ENCODE results near the gene GUCY2D. TPM values are rescaled to one million over a fixed set of nuclear protein-coding genes. Genes with fewer than 3 reads are reported as not detected.

The GUCY2D gene
- total and polyA plus RNA-seq, 5 donors, result 0.09 to 0.85 (median 0.27) TPM; not detected in 1

DNA sequence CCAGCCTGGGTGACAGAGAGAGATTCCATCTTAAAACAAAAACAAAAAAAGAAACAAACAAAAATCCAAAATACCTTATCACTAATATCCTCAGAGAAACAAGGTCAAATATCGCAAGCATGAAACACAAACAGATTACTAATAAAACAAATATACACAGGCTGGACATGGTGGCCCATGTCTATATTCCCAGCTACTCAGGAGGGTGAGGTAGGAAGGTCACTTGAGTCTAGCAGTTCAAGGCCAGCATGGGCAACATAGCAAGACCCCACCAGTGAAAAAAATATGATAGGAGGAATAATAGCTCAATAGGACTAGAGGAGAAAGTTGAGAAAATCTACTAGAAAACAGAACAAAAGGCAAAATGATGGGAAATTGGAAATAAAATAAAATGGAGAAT is 29.5 kb downstream of the GUCY2D start:
- H3K27me3 ChIP-seq (ENCODE audit: control insufficient read depth, insufficient read depth), result no peaks in the 10 kb centered on the region
- H3K4me3 ChIP-seq (ENCODE audit: low read length), result no peak overlapping the region
- intact Hi-C loops (cut with DNase I), result no loop called here
- H3K27ac ChIP-seq (ENCODE audit: low read length), result no peak overlapping the region
- H3K9me3 ChIP-seq (ENCODE audit: control insufficient read depth, low read length), result no peaks in the 10 kb centered on the region
- DNase-seq (no peak), ATAC-seq (no peak)
- H3K4me1 ChIP-seq (ENCODE audit: control insufficient read depth, insufficient read depth, low read length), result no peaks in the 10 kb centered on the region
- 100% methylated on average over 1 of the region's 1 CpG for WGBS

DNA sequence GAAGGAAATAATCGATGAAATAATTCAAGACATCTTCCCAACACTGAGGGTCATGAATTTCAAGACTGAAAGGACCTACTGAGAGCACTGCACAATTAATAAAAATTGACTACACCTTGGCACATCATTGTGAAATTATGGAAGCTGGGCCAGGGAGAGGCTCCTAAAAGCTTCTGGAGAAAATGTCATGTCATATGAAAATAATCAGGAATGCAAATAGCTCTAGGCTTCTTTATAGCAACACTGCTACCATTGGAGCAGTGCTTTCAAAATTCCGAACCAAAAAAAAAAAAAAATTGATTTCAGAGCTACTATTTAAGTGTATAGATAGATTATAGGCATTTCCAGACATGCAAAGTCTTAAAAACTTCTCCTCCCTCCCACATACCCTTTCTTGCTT is 30.0 kb downstream of the GUCY2D start:
- Histone ChIP-seq H3K4me1 (ENCODE audit: control insufficient read depth, insufficient read depth, low read length) (no peaks in the 10 kb centered on the region), H3K9me3 (ENCODE audit: control insufficient read depth, low read length) (no peaks in the 10 kb centered on the region), H3K27me3 (ENCODE audit: control insufficient read depth, insufficient read depth) (no peaks in the 10 kb centered on the region), H3K27ac (ENCODE audit: low read length) (no peak overlapping the region), H3K4me3 (ENCODE audit: low read length) (no peak overlapping the region)
- intact Hi-C loops (cut with DNase I), result no loop called here
- ATAC-seq (no peak), DNase-seq (no peak)
- 74% methylated on average over 2 of the region's 2 CpGs for WGBS

DNA sequence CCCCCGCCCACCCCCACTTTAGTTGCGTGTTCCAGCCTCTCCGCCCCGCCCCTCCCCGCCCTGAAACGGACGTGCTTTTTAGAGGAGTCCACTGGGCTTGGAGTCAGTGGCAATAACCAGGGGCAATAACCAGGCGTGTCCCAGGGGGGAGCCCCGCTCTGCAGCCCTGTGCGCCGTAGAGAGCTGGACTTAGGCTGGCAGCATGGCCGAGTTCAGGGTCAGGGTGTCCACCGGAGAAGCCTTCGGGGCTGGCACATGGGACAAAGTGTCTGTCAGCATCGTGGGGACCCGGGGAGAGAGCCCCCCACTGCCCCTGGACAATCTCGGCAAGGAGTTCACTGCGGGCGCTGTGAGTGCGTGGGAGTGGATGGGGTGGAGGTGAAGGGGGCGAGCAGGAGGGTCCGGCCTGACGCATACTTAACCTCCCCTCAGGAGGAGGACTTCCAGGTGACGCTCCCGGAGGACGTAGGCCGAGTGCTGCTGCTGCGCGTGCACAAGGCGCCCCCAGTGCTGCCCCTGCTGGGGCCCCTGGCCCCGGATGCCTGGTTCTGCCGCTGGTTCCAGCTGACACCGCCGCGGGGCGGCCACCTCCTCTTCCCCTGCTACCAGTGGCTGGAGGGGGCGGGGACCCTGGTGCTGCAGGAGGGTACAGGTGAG is 36.7 kb downstream of the GUCY2D start, which contains the start of gene ALOX15B:
ALOX15B (plus strand) TSS at position 106 of the 657 bp plus-strand sequence; CDS start at position 203, 97 bp downstream.
- peak; percentile 17 to 33 for ATAC-seq
- intact Hi-C loops (cut with DNase I), result no loop called here
- Histone ChIP-seq H3K9me3 (ENCODE audit: control insufficient read depth, low read length) (no peaks in the 10 kb centered on the region), H3K4me1 (ENCODE audit: control insufficient read depth, insufficient read depth, low read length) (peaks cover 2% of the 10 kb centered on the region), H3K27ac (ENCODE audit: low read length) (no peak within 1 kb of the TSS), H3K4me3 (ENCODE audit: low read length) (no peak within 1 kb of the TSS), H3K27me3 (ENCODE audit: control insufficient read depth, insufficient read depth) (no peaks in the 10 kb centered on the region)
- 11% methylated on average over 37 of the region's 37 CpGs for WGBS
- peak in 1 of 3 donors; percentile 67 for DNase-seq

DNA sequence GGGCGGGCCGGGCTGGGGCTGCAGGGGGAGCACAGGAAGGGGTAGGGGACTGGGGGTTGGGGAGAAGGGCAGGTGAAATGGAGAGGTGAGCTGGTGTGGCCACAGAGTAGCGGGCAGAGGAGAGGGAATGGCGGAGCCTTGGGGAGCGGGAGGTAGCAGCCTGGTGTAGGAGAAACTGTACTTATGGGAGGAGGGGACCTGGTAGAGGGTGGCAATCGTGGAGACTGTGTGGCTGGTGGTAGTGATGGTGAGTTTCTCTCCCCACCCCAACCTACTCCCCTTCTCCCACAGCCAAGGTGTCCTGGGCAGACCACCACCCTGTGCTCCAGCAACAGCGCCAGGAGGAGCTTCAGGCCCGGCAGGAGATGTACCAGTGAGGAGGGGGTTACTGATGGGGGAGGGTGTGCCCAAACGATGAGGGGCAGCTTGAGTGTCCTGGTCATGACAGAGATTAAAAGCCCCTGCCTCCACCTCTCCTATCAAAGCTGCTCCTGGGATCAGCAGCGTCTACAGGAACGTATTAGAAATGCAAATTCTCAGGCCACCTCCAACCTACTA is 37.3 kb downstream of the GUCY2D start:
- H3K4me3 ChIP-seq (ENCODE audit: low read length), result no peak overlapping the region
- intact Hi-C loops (cut with DNase I), result loop anchor here in 3 of 4 donors (5.0 to 10.0 kb wide), 2 partner anchors 127 to 175 kb away; no protein-coding TSS in a partner anchor
- ATAC-seq, result no peak
- no peaks in the 10 kb centered on the region for H3K27me3 ChIP-seq (ENCODE audit: control insufficient read depth, insufficient read depth)
- H3K27ac ChIP-seq (ENCODE audit: low read length), result no peak overlapping the region
- H3K4me1 ChIP-seq (ENCODE audit: control insufficient read depth, insufficient read depth, low read length), result peaks cover 2% of the 10 kb centered on the region
- WGBS, result 63% methylated on average over 11 of the region's 11 CpGs
- no peaks in the 10 kb centered on the region for H3K9me3 ChIP-seq (ENCODE audit: control insufficient read depth, low read length)
- no peak for DNase-seq

- H3K27ac ChIP-seq (ENCODE audit: low read length), result no peak overlapping the region
- 63% methylated on average over 8 of the region's 8 CpGs for WGBS
- H3K9me3 ChIP-seq (ENCODE audit: control insufficient read depth, low read length), result no peaks in the 10 kb centered on the region
- intact Hi-C loops (cut with DNase I), result loop anchor here in 3 of 4 donors (5.0 to 10.0 kb wide), 2 partner anchors 129 to 177 kb away; no protein-coding TSS in a partner anchor
- ATAC-seq (peak; percentile 59 to 66), DNase-seq (no peak)
- peaks cover 2% of the 10 kb centered on the region for H3K4me1 ChIP-seq (ENCODE audit: control insufficient read depth, insufficient read depth, low read length)
- no peak overlapping the region for H3K4me3 ChIP-seq (ENCODE audit: low read length)
- H3K27me3 ChIP-seq (ENCODE audit: control insufficient read depth, insufficient read depth), result no peaks in the 10 kb centered on the region
Measured at GRCh38 chr17:8041249-8041928, 39.0 kb downstream of the GUCY2D start.

GRCh38 chr17:8041979-8042378 is 39.6 kb downstream of the GUCY2D start:
- no peaks in the 10 kb centered on the region for H3K27me3 ChIP-seq (ENCODE audit: control insufficient read depth, insufficient read depth)
- ATAC-seq, result no peak

GRCh38 chr17:8044819-8045810 is 42.7 kb downstream of the GUCY2D start:
- no peak for ATAC-seq
- no peak overlapping the region for H3K27ac ChIP-seq (ENCODE audit: low read length)
- H3K9me3 ChIP-seq (ENCODE audit: control insufficient read depth, low read length), result no peaks in the 10 kb centered on the region
- no peak for DNase-seq
- H3K4me1 ChIP-seq (ENCODE audit: control insufficient read depth, insufficient read depth, low read length), result peaks cover 2% of the 10 kb centered on the region
- no peaks in the 10 kb centered on the region for H3K27me3 ChIP-seq (ENCODE audit: control insufficient read depth, insufficient read depth)
- 83% methylated on average over 24 of the region's 24 CpGs for WGBS
- intact Hi-C loops (cut with DNase I), result loop anchor here in 3 of 4 donors (5.0 to 10.0 kb wide), 2 partner anchors 133 to 180 kb away; no protein-coding TSS in a partner anchor
- H3K4me3 ChIP-seq (ENCODE audit: low read length), result no peak overlapping the region

More at GRCh38 chr17:8041979-8042378, 39.6 kb downstream of the GUCY2D start:
- Histone ChIP-seq H3K4me1 (ENCODE audit: control insufficient read depth, insufficient read depth, low read length) (peaks cover 2% of the 10 kb centered on the region), H3K4me3 (ENCODE audit: low read length) (no peak overlapping the region), H3K9me3 (ENCODE audit: control insufficient read depth, low read length) (no peaks in the 10 kb centered on the region), H3K27ac (ENCODE audit: low read length) (no peak overlapping the region)
- no peak for DNase-seq
- intact Hi-C loops (cut with DNase I), result loop anchor here in 3 of 4 donors (5.0 to 10.0 kb wide), 2 partner anchors 130 to 177 kb away; no protein-coding TSS in a partner anchor

GRCh38 chr17:8046306-8046928 is 44.0 kb downstream of the GUCY2D start:
- intact Hi-C loops (cut with DNase I), result loop anchor here in 1 of 4 donors (10.0 kb wide), 1 partner anchor 182 kb away; no protein-coding TSS in a partner anchor
- no peak overlapping the region for H3K4me3 ChIP-seq (ENCODE audit: low read length)
- WGBS, result 86% methylated on average over 11 of the region's 11 CpGs
- no peaks in the 10 kb centered on the region for H3K4me1 ChIP-seq (ENCODE audit: control insufficient read depth, insufficient read depth, low read length)
- H3K27me3 ChIP-seq (ENCODE audit: control insufficient read depth, insufficient read depth), result no peaks in the 10 kb centered on the region
- no peaks in the 10 kb centered on the region for H3K9me3 ChIP-seq (ENCODE audit: control insufficient read depth, low read length)
- ATAC-seq (no peak), DNase-seq (no peak)
- no peak overlapping the region for H3K27ac ChIP-seq (ENCODE audit: low read length)

DNA sequence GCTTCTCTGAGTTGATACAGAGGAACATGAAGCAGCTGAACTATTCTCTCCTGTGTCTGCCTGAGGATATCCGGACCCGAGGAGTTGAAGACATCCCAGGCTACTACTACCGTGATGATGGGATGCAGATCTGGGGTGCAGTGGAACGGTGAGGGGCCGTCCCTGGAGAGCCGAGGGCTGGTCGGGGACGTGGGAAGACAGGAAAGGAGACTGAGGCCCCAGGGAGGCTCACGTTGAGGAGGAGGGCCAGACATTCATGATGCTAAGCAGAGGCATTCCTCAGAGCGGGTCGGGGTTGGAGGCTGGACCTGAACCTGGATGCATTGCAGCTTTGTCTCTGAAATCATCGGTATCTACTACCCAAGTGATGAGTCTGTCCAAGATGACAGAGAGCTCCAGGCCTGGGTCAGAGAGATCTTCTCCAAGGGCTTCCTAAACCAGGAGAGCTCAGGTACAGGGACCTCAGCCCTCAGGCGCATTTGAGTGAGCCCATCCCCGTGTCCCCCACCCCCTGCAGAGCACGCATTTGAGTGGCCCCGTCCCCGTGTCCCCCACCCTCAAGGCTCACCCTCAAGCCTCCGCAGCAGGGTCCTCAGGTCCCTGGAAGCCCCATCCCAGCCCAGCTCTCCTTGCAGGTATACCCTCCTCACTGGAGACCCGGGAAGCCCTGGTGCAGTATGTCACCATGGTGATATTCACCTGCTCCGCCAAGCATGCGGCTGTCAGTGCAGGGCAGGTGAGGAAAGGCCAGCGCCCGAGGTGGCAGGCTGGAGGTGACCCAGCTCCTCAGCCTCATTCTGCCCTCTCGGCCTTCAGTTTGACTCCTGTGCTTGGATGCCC is 44.7 kb downstream of the GUCY2D start:
- 79% methylated on average over 24 of the region's 24 CpGs for WGBS
- Histone ChIP-seq H3K9me3 (ENCODE audit: control insufficient read depth, low read length) (no peaks in the 10 kb centered on the region), H3K27ac (ENCODE audit: low read length) (no peak overlapping the region), H3K27me3 (ENCODE audit: control insufficient read depth, insufficient read depth) (no peaks in the 10 kb centered on the region), H3K4me1 (ENCODE audit: control insufficient read depth, insufficient read depth, low read length) (no peaks in the 10 kb centered on the region), H3K4me3 (ENCODE audit: low read length) (no peak overlapping the region)
- ATAC-seq (no peak), DNase-seq (no peak)
- intact Hi-C loops (cut with DNase I), result loop anchor here in 1 of 4 donors (10.0 kb wide), 1 partner anchor 182 kb away; no protein-coding TSS in a partner anchor
